HG03060 (cell line): ENCODE measurements around the gene PDCD6IP.
"Not testable (repeated sequence)": the region's sequence is repeated elsewhere in the genome, so short reads cannot be mapped to it uniquely, and the experiment has no call there.

Experiments used
- ATAC-seq: cut with Tn5 transposase; IDR thresholded peaks from one replicate; pipeline ENCODE4 v1.9.1; 2021; ENCODE audit warnings: low read depth, moderate number of reproducible peaks; ENCODE audit not compliant: unreplicated experiment

The PDCD6IP gene

GRCh38 chr3:33792167-33792892, 6.1 kb upstream of the PDCD6IP start:
- no peak for ATAC-seq

- no peak for ATAC-seq
Measured at GRCh38 chr3:33795131-33795530, 3.3 kb upstream of the PDCD6IP start.

- ATAC-seq: no peak
Measured at GRCh38 chr3:33795856-33796536, 2.4 kb upstream of the PDCD6IP start.

GRCh38 chr3:33798113-33798417, 365 bp upstream of the PDCD6IP start:
- ATAC-seq: peak; percentile 21

GRCh38 chr3:33799202-33799551, 747 bp downstream of the PDCD6IP start:
- ATAC-seq: no peak

- no peak for ATAC-seq
Measured at GRCh38 chr3:33803252-33803651, 4.8 kb downstream of the PDCD6IP start.

- no peak for ATAC-seq
Measured at GRCh38 chr3:33803894-33804526, 5.6 kb downstream of the PDCD6IP start.

- ATAC-seq: no peak
Measured at GRCh38 chr3:33807191-33807590, 8.8 kb downstream of the PDCD6IP start.

- no peak for ATAC-seq
Measured at GRCh38 chr3:33808559-33808958, 10.1 kb downstream of the PDCD6IP start.

- no peak for ATAC-seq
Measured at GRCh38 chr3:33810545-33810944, 12.1 kb downstream of the PDCD6IP start.

- no peak for ATAC-seq
Measured at GRCh38 chr3:33821989-33822388, 23.6 kb downstream of the PDCD6IP start.

GRCh38 chr3:33823821-33824220, 25.4 kb downstream of the PDCD6IP start:
- ATAC-seq: no peak

- ATAC-seq: no peak
Measured at GRCh38 chr3:33825111-33825510, 26.7 kb downstream of the PDCD6IP start.

- no peak for ATAC-seq
Measured at GRCh38 chr3:33826206-33826605, 27.8 kb downstream of the PDCD6IP start.

GRCh38 chr3:33826688-33827087, 28.3 kb downstream of the PDCD6IP start:
- no peak for ATAC-seq

GRCh38 chr3:33829720-33830119, 31.3 kb downstream of the PDCD6IP start:
- ATAC-seq: no peak

- no peak for ATAC-seq
Measured at GRCh38 chr3:33831053-33831452, 32.6 kb downstream of the PDCD6IP start.

- ATAC-seq: no peak
Measured at GRCh38 chr3:33833408-33834095, 35.1 kb downstream of the PDCD6IP start.

- no peak for ATAC-seq
Measured at GRCh38 chr3:33834096-33834453, 35.6 kb downstream of the PDCD6IP start.

GRCh38 chr3:33837182-33837581, 38.8 kb downstream of the PDCD6IP start:
- not testable (repeated sequence) for ATAC-seq

GRCh38 chr3:33839283-33839682, 40.9 kb downstream of the PDCD6IP start:
- ATAC-seq: no peak
